ENCODE results near the gene NALF2.

NALF2 gene

GRCh38 chrX:69530306-69530705 lies 26.2 kb downstream of the NALF2 start:
- no peak for FAIRE-seq

DNA sequence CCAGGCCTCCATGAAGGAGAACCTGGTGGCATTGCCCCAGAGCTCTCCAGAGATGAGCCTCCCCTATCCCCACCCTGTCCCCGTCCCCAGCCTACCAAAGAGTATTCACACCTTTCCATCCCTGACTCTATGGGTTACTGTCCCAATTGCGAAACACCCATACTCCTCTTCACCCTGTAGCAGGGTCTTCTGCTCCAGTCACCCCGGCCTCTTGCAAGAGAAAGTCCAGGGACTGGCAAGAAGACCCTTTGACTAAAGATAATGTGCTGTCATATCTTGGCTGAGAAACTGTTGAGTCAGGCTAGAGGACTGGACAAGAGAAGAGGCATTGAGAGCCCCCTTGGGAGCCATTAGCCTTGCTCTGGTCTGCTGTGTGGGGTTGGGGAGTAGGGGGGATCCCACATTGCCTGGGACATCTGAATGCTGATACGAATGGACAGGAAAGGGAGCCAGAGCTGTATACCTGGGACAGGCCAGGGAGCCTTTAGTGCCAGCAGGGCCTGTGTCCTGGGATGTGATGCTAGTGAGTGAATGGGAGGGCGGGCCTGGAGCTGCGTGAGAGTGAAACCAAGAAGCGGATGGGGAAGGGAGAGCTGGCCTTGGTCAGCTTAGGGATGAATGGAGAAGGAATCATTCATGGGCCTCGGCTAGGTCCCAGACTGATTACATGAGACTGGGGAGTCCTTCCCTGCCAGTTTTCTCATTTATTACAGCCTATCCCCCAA lies 27.1 kb downstream of the NALF2 start:
- no peak for FAIRE-seq

DNA sequence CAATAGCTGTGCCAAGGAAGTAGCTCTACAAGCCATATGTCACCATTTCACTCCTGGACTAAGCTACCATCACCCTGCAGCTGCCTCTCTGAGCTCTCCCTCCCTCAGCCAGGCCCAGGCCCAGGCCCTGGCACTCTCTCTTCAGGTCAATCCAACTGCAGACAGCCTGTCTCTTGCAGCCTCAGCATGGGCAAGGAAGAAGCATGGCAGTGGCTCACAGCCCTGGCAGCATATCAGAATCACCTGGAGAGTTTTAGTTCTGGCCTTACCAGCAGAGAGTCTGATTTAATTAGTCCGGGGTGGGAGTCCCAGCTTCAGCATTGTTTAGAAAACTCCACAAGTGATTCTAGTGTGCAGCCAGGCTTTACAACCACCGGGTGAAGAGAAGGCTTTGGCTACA lies 31.5 kb downstream of the NALF2 start:
- no peak for FAIRE-seq

DNA sequence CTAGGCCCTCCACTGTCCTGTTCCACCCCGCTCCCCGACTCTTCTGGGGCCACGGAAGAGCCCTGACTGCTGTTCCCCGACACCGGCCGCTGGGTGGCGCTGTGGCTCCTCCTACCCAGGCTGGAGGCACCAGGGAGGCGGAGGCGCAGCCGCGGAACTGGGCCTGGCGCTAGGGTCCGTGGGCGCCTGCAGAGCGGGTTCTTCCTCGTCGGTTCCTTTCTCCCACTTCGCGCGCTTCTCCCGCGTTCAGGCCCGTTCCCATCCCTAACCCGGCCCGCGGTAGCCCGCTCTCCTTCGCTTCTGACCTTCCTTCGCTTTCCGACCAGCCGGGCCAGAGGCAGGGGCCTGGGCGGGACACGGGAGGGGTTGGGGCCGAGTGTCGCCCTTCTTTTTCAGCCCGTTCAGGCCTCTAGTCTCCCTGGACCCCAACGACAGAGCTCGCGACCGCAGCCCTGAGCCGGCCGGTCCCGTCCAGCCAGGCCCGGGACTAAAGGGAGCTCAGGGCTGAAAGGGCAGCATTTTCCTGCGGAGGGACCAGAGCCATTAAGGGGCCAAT lies 34.3 kb downstream of the NALF2 start:
- FAIRE-seq: no peak

DNA sequence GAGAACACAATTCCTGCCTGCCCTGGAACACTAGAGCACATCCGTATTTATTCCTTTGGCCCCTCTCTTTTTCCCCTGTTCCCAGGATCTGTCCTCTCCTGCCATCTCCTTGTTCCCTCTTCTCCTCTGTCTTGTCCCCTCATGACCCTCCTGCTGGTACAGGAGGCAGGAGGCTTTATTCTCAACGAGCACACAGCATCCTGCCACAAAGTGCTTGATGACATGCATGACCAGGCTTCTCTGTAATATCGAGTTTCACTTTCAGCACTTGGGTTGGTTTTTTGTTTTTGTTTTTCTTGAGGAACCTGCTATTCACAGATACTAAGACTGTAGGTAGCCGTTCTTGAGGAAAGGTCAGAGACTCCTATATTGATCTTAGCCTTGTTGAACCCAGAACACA lies 35.3 kb downstream of the NALF2 start:
- FAIRE-seq: no peak

DNA sequence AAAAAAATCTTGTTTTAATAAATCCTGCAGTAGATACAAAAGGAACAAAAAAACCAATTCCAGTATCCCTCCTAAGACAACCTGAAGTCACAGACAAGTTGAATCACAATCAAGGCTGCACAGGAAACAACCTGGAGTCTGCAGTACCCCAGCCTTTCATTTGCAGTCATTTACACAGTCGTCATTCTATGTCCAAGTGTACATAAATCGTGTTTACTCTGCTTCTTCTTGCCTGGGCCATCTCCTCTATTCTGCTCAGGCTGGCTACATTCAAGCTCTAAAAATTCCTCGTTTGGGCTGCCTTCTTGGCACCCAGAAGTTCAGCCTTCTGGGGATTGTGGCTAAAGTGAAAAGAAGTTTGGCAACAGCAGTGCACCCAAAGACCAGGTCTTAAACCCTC lies 37.8 kb downstream of the NALF2 start:
- FAIRE-seq: no peak

DNA sequence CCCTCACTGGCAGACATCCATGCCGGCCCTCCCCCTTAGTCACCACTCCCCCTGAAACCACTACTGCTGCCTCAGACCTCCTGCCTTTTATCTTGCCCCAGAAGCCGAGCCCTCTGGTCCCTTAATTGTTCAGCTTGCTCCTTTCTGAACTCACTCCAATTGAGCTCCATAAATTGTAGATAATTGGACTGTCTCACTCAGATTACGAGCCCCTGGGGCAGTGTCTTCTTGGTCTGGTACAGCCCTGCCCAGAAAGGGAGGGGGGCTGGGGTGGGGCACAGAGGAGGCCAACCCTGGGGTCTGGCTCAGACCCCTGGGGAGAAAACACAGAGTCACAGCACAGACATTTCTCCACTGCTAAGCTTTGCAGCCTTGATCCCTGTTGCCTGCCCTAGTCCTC lies 39.4 kb downstream of the NALF2 start:
- no peak for FAIRE-seq

- no peak for FAIRE-seq
Observed at GRCh38 chrX:69546417-69546816, 42.3 kb downstream of the NALF2 start.

GRCh38 chrX:69546978-69547377 lies 42.9 kb downstream of the NALF2 start:
- FAIRE-seq: no peak

DNA sequence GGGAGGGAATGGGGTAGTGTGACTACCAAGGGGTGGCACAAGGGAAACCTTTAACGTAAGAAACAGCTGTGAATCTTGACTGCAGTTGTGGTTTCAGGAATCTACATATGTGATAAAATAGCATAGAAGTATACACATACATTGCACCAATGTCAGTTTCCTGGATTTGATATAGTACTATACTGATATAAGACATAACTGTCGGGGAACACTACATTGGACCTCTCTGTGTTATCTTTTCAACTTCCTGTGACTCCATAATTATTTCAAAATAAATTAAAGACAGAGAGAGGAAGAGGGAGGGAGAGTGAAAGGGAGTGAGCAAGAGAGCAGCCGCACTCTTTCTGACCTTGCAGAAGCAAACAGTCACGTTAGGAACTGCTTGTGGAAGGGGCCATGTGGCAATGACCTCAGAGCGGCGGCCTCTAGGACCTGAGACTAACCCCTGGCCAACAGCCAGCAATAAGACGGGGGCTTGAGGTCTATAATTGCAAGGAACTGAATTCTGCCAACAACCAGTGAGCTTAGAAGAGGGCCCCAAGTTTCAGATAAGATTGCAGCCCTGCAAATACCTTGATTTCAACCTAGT lies 47.4 kb downstream of the NALF2 start:
- no peak for FAIRE-seq

GRCh38 chrX:69552512-69552911 lies 48.4 kb downstream of the NALF2 start:
- FAIRE-seq: no peak
